SKM-1 treated with dmso at 0.1 percent for 144 hours (cell line): Measurements from ENCODE around the gene KCNJ3.
"Not testable (repeated sequence)": the region's sequence is repeated elsewhere in the genome, so short reads cannot be mapped to it uniquely, and the experiment has no call there.

ENCODE experiments used
- DNase-seq: peaks from one replicate; lab custom pipeline; 2025; ENCODE audit not compliant: unreplicated experiment; lab: John Stamatoyannopoulos, UW

The KCNJ3 gene

GRCh38 chr2:154837035-154837434 is 138.5 kb downstream of the KCNJ3 start:
- DNase-seq, result no peak

DNA sequence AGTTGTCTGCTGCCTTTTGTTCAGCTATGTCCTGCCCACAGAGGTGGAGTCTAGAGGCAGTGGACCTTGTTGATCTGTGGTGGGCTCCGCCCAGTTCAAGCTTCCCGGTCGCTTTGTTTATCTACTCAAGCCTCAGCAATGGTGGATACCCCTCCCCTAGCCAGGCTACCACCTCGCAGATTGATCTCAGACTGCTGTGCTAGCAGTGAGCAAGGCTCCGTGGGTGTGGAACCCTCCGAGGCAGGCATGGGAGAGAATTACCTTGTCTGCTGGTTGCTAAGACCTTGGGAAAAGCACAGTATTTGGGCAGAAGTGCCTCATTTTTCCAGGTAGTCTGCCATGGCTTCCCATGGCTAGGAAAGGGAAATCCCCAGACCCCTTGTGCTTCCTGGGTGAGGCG is 146.0 kb downstream of the KCNJ3 start:
- DNase-seq, result no peak

DNA sequence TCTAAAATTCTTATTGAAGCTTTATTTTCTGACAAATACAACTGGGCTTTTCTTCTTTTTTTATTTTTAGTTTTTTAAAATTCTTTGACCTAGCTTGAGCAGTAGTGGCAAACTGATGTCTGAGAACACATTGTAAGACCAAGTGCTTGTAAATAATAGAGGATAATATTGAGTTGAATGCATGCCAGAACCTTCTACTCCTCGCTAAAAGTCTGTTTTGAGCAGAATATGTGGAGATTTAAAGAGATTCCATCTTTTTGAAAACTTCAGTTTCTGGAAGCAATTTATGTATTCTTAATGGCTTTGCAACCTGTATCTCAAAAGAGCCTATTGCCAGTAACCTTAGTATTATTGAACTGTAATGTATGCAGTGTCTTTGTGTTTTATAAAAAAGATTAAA is 148.3 kb downstream of the KCNJ3 start:
- no peak for DNase-seq

GRCh38 chr2:154849482-154849881 is 151.0 kb downstream of the KCNJ3 start:
- no peak for DNase-seq

GRCh38 chr2:154850532-154850931 is 152.0 kb downstream of the KCNJ3 start:
- no peak for DNase-seq

GRCh38 chr2:154855138-154855537 is 156.6 kb downstream of the KCNJ3 start:
- no peak for DNase-seq

DNA sequence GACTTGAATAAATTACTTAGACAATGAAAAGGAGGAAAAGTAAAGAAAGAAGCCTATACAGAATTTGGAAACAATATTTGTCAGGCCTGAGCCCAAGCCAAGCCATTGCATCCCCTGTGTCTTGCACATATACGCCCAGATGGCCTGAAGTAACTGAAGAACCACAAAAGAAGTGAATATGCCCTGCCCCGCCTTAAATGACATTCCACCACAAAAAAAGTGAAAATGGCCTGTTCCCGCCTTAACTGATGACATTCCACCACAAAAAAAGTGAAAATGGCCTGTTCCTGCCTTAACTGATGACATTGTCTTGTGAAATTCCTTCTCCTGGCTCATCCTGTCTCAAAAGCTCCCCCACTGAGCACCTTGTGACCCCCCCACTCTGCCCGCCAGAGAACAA is 168.7 kb downstream of the KCNJ3 start:
- not testable (repeated sequence) for DNase-seq

DNA sequence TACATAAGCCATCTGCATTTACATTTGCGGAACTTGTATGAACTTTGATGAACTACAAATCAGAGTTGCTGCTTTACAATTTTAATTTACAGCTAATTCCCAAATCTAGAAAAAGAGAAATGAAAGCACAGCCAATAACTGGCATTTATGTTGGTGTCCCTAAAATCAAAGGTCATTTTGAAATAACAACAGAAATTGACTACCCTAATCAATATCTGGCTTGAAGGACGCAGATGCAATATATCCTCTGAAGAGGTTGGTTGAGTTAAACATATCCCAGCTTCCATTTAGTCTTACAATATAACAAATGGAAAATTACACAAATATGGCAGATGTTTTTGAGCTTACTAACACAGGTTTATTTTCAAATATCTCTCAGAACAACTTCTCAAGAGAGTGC is 177.5 kb downstream of the KCNJ3 start:
- no peak for DNase-seq

- no peak for DNase-seq
Observed at GRCh38 chr2:154882725-154883124, 184.2 kb downstream of the KCNJ3 start.

DNA sequence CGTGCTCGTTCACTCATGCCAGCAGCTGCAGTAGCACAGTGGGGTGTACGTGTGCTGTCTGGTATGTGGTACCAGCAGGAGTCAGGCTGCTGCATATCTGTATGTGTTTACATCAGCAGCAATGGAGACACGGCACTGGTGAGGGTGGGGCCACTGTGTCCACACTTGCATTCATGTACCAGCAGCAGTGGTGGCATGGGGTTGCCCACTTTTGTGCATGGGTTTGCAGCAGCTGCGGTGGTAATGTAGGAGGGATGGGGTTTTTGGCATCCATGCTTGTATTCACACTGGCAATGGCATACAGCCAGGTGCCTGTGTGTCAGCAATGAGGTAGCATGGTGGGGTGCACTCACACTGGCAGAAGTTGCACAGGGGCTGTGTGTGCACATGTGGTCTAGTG is 187.8 kb downstream of the KCNJ3 start:
- DNase-seq, result no peak

DNA sequence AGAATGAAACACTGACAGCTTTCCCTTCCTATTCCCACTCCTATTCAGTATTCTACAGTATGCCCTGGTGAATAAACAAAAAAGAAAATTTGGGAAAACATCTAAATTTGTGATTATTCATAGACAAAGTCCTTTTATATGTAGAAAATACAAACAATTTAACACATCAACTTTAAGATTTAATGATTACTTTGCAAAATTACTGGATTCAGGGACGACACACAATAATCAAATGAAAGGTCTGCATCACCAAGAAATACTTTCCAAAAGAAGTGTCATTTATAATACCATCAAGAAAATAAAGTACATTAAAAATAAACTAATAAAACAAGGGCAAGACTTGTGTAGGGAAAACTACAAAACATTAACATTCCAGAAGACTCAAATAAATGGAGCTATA is 199.8 kb downstream of the KCNJ3 start:
- DNase-seq, result no peak

DNA sequence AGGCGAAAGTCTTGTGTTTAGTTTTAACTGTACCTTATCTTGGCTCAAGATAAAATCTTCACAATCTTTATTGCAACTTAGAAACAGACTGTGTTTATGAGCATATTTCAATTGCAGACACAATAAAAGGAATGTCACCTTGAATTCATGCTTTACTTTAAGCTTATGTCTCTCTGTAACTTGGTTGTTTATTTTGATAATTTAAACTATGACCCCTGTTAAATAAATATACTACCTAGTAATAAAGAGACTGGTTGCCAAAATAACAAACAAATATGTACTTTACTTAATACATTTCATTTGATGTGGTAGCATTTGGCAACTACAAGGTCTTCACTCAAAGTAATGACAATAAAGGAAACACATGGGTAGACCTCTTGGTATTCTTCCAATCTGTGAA is 202.6 kb downstream of the KCNJ3 start:
- no peak for DNase-seq
